K562 (cell line): ENCODE data around the gene CS. TPM values are rescaled to one million over a fixed set of nuclear protein-coding genes. Genes with fewer than 3 reads are reported as not detected.
A peak's percentile ranks its signal among the peaks of the same experiment; 100 is the strongest.

Experiments used
- CBFB ChIP-seq: sonication (generic); formaldehyde crosslinking; IDR thresholded peaks from 2 replicates; pipeline ENCODE4 v1.4.0; 2020; ENCODE audit warnings: mild to moderate bottlenecking, missing genetic modification reagents
- FOXM1 ChIP-seq, 2 experiments: fragments of 450-650 bp in 1 of 2; sonication (generic) in 1 of 2; formaldehyde crosslinking in 1 of 2; IDR thresholded peaks; 2 replicates each; pipeline versions ENCODE4 v1.6.1 to v1.9.0; 2017 to 2022; ENCODE audit warnings: low read depth in 2 of 2, mild to moderate bottlenecking in 2 of 2, missing genetic modification reagents in 1 of 2, moderate library complexity in 1 of 2
- MBD2 ChIP-seq: sonication (generic); IDR thresholded peaks from 2 replicates; pipeline ENCODE4 v1.6.1; 2016; ENCODE audit warnings: low read depth, borderline replicate concordance
- MTF1 ChIP-seq: fragments of 250-450 bp; sonication (Bioruptor Pico); IDR thresholded peaks from 2 replicates; pipeline ENCODE4 v1.9.0; 2021; ENCODE audit warnings: moderate library complexity, mild to moderate bottlenecking, inconsistent platforms, borderline replicate concordance
- MYC ChIP-seq, 2 experiments: fragments of 250-450 bp in 1 of 2; sonication (Bioruptor Pico) in 1 of 2; IDR thresholded peaks; 2 replicates each; pipeline versions ENCODE4 v1.5.1 to v1.6.1; 2012 to 2021; ENCODE audit warnings: low read depth in 2 of 2, borderline replicate concordance in 1 of 2, improper control_type of control experiment in 1 of 2, low read length in 1 of 2, mild to moderate bottlenecking in 1 of 2, moderate library complexity in 1 of 2
- NCOA4 ChIP-seq: fragments of 450-650 bp; IDR thresholded peaks from 2 replicates; pipeline ENCODE4 v1.6.1; 2018; ENCODE audit warnings: mild to moderate bottlenecking; ENCODE audit not compliant: partially characterized antibody
- PML ChIP-seq: IDR thresholded peaks from 2 replicates; pipeline ENCODE4 v1.6.1; 2012; ENCODE audit warnings: low read length, inconsistent platforms
- PTTG1 ChIP-seq: fragments of 450-650 bp; IDR thresholded peaks from 2 replicates; pipeline ENCODE4 v1.6.1; 2016; ENCODE audit warnings: low read depth, mild to moderate bottlenecking, missing genetic modification characterization, missing compliant biosample characterization
- SRSF1 ChIP-seq: fragments of 200-400 bp; formaldehyde crosslinking; IDR thresholded peaks from 2 replicates; pipeline ENCODE4 v1.6.1; 2017; ENCODE audit warnings: mild to moderate bottlenecking, low read depth, low read length, moderate library complexity
- ZBTB11 ChIP-seq, 3 experiments: fragments of 200-800 bp in 1 of 3; fragments of 250-450 bp in 1 of 3; fragments of 450-650 bp in 1 of 3; sonication (Bioruptor Pico) in 1 of 3; sonication (Bioruptor generic) in 1 of 3; formaldehyde crosslinking in 1 of 3; IDR thresholded peaks; 2 replicates each; pipeline versions ENCODE4 v1.6.1 to v1.8.0; 2016 to 2022; ENCODE audit warnings: mild to moderate bottlenecking in 2 of 3, missing genetic modification characterization in 2 of 3, missing compliant biosample characterization in 1 of 3, moderate library complexity in 1 of 3
- polyA plus RNA-seq, 8 experiments: library from polyadenylated mRNA; depleted of rRNA in 4 of 8; stranded (reverse) in 5 of 8; unstranded in 3 of 8; fragments of >200 nt; fragmentation: Nextera tagmentation in 2 of 8; fragmentation: Illumina TruSeq in 1 of 8; extraction: Ambion mirVana in 2 of 8; extraction: Trizol in 1 of 8; gene quantifications; 2 replicates each; pipeline versions ENCODE4 v1.2.1 to v1.2.3, GENCODE V29; 2011 to 2014; ENCODE audit warnings: inconsistent platforms in 1 of 8, missing spikeins in 1 of 8
- total RNA-seq, 7 experiments: library from RNA; depleted of rRNA in 6 of 7; stranded (reverse); fragments of >200 nt in 6 of 7; fragmentation: Illumina TruSeq in 2 of 7; extraction: Trizol in 2 of 7; gene quantifications; 2 replicates each; pipeline versions ENCODE4 v1.2.1 to v1.2.3, GENCODE V29; 2011 to 2021; ENCODE audit warnings: low replicate concordance in 1 of 7
- TF ChIP-seq, protein P1 (sequence below): sonication (generic); formaldehyde crosslinking; IDR thresholded peaks from 2 replicates; pipeline ENCODE4 v1.8.0; 2023; ENCODE audit warnings: missing genetic modification reagents, mild to moderate bottlenecking, borderline replicate concordance
- TF ChIP-seq, protein P2 (sequence below): sonication (generic); IDR thresholded peaks from 2 replicates; pipeline ENCODE4 v1.6.1; 2016
- TF ChIP-seq, protein P3 (sequence below): fragments of 450-650 bp; formaldehyde crosslinking; IDR thresholded peaks from 2 replicates; pipeline ENCODE4 v1.4.0; 2020; ENCODE audit warnings: mild to moderate bottlenecking

The CS gene
- total and polyA plus RNA-seq, 9 of the 15 experiments (the other 6 are each of a cell fraction or from before 2014, with no cell fraction given), result 99.9 to 390 (median 149) TPM

DNA sequence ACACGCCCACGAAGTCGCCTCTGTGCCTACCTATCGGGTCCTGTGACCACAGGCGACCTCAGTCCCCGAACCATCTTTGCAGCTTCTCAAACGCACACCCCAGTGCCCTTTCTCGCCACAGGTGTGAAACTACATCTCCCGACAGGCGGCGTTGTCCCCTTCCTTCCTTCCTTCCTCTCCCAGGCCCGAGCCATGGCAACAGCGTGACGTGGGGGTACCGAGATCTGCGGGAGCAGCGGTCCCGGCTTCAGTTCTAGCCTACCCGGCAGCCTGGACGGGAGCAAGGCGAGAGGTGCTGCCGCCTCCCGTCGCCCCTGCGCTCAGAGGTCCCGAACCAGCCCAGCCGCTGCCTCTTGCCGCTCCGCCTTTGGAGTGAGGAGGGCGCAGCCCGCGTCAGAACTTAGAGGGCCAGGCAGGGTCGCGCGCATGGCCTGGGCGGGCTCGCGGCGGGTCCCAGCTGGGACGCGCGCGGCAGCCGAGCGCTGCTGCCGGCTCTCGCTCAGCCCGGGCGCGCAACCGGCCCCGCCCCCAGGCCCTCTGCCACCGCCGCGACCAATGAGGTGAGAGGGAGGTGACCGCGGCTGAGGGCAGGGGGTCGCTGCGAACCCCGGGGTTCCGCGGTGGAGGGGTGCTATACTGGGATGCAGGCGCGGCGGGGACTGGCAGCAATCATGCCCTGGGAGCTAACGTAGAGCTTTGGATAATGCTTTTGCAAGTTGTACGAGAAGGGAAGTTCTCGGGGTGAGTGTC is 33.3 kb downstream of the CS start, which contains the start of gene COQ10A (continued):
- TF ChIP-seq, protein P1, sequence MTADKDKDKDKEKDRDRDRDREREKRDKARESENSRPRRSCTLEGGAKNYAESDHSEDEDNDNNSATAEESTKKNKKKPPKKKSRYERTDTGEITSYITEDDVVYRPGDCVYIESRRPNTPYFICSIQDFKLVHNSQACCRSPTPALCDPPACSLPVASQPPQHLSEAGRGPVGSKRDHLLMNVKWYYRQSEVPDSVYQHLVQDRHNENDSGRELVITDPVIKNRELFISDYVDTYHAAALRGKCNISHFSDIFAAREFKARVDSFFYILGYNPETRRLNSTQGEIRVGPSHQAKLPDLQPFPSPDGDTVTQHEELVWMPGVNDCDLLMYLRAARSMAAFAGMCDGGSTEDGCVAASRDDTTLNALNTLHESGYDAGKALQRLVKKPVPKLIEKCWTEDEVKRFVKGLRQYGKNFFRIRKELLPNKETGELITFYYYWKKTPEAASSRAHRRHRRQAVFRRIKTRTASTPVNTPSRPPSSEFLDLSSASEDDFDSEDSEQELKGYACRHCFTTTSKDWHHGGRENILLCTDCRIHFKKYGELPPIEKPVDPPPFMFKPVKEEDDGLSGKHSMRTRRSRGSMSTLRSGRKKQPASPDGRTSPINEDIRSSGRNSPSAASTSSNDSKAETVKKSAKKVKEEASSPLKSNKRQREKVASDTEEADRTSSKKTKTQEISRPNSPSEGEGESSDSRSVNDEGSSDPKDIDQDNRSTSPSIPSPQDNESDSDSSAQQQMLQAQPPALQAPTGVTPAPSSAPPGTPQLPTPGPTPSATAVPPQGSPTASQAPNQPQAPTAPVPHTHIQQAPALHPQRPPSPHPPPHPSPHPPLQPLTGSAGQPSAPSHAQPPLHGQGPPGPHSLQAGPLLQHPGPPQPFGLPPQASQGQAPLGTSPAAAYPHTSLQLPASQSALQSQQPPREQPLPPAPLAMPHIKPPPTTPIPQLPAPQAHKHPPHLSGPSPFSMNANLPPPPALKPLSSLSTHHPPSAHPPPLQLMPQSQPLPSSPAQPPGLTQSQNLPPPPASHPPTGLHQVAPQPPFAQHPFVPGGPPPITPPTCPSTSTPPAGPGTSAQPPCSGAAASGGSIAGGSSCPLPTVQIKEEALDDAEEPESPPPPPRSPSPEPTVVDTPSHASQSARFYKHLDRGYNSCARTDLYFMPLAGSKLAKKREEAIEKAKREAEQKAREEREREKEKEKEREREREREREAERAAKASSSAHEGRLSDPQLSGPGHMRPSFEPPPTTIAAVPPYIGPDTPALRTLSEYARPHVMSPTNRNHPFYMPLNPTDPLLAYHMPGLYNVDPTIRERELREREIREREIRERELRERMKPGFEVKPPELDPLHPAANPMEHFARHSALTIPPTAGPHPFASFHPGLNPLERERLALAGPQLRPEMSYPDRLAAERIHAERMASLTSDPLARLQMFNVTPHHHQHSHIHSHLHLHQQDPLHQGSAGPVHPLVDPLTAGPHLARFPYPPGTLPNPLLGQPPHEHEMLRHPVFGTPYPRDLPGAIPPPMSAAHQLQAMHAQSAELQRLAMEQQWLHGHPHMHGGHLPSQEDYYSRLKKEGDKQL (CRISPR knock-in tag), result no peak
- TF ChIP-seq MBD2, result peak; percentile 41; the same call in 1 of the 2 replicates
- TF ChIP-seq PTTG1 (tag), result no peak
- TF ChIP-seq, protein P2, sequence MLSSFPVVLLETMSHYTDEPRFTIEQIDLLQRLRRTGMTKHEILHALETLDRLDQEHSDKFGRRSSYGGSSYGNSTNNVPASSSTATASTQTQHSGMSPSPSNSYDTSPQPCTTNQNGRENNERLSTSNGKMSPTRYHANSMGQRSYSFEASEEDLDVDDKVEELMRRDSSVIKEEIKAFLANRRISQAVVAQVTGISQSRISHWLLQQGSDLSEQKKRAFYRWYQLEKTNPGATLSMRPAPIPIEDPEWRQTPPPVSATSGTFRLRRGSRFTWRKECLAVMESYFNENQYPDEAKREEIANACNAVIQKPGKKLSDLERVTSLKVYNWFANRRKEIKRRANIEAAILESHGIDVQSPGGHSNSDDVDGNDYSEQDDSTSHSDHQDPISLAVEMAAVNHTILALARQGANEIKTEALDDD, result no peak
- TF ChIP-seq ZBTB11 (CRISPR knock-in tag; IDR thresholded peaks at IDR 0.05), result peak in 1 of 3 experiments; percentile 78; a peak in 2 of 6 replicates
- no peak for TF ChIP-seq FOXM1 (IDR thresholded peaks at IDR 0.05; ENCODE audit: low read depth)
- TF ChIP-seq FOXM1 (CRISPR knock-in tag; IDR thresholded peaks at IDR 0.05; ENCODE audit: low read depth), result no peak
- TF ChIP-seq CBFB, result 0 out of 2 replicates have a peak, but pooled peaks have one; percentile 40
- no peak for TF ChIP-seq PML
- TF ChIP-seq NCOA4, result no peak
- TF ChIP-seq MYC (IDR thresholded peaks at IDR 0.05; ENCODE audit: low read depth, low read length), result peak; percentile 69; the same call in 1 of the 2 replicates
- no peak for TF ChIP-seq MYC (CRISPR knock-in tag; IDR thresholded peaks at IDR 0.05; ENCODE audit: borderline replicate concordance, low read depth)
- TF ChIP-seq, protein P3, sequence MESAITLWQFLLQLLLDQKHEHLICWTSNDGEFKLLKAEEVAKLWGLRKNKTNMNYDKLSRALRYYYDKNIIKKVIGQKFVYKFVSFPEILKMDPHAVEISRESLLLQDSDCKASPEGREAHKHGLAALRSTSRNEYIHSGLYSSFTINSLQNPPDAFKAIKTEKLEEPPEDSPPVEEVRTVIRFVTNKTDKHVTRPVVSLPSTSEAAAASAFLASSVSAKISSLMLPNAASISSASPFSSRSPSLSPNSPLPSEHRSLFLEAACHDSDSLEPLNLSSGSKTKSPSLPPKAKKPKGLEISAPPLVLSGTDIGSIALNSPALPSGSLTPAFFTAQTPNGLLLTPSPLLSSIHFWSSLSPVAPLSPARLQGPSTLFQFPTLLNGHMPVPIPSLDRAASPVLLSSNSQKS (CRISPR knock-in tag), result no peak
- no peak for TF ChIP-seq SRSF1
- TF ChIP-seq MTF1 (CRISPR knock-in tag), result no peak
